Activated CD4-positive, alpha-beta T cell treated with anti-CD3 and anti-CD28 coated beads, Interleukin-2, amount 10 ng/mL, durations not matched to agents 24 days and 14 days (primary cell): ENCODE measurements around the gene ERP44. TPM values are rescaled to one million over a fixed set of nuclear protein-coding genes. Genes with fewer than 3 reads are reported as not detected.

Source experiments
- DNase-seq: peaks from one replicate; pipeline ENCODE4 v3.0.0; 2022
- H3K27ac Mint-ChIP-seq: one replicate; pipeline ENCODE4 v1.8.0; 2022; ENCODE audit warnings: mild to moderate bottlenecking, mixed read lengths
- H3K27me3 Mint-ChIP-seq: one replicate; pipeline ENCODE4 v1.8.0; 2022; ENCODE audit warnings: mixed read lengths
- H3K36me3 Mint-ChIP-seq: one replicate; pipeline ENCODE4 v1.8.0; 2022; ENCODE audit warnings: low read depth, mild to moderate bottlenecking, mixed read lengths
- H3K4me1 Mint-ChIP-seq: one replicate; pipeline ENCODE4 v1.8.0; 2021; ENCODE audit warnings: mixed read lengths
- H3K4me3 Mint-ChIP-seq: one replicate; pipeline ENCODE4 v1.8.0; 2022; ENCODE audit warnings: mild to moderate bottlenecking, moderate library complexity, mixed read lengths
- H3K9me3 Mint-ChIP-seq: one replicate; pipeline ENCODE4 v1.8.0; 2021; ENCODE audit warnings: mixed read lengths
- intact Hi-C: fragments of 100-400 bp; cut with micrococcal nuclease; formaldehyde crosslinking; loops from one replicate; pipeline ENCODE4 v1.15.1; 2023
- total RNA-seq: library from RNA; stranded (reverse); gene quantifications from 2 replicates; pipeline ENCODE4 v1.2.3, GENCODE V29; 2022

Gene ERP44
- total RNA-seq, 1 donor from 2014 or later = 16.4 TPM

GRCh38 chr9:99954819-99955218 lies 144.0 kb downstream of the ERP44 start:
- H3K27ac Mint-ChIP-seq = peak overlapping the region; percentile 1
- H3K27me3 Mint-ChIP-seq = no peaks in the 10 kb centered on the region
- peaks cover 10% of the 10 kb centered on the region for H3K4me1 Mint-ChIP-seq
- intact Hi-C loops = loop anchor here (1.0 to 5.0 kb wide), 3 partner anchors 48 to 143 kb away; partner anchors contain the start of gene STX17
- no peak for DNase-seq
- H3K4me3 Mint-ChIP-seq = no peak overlapping the region
- H3K36me3 Mint-ChIP-seq = peaks cover 22% of the 10 kb centered on the region
- no peaks in the 10 kb centered on the region for H3K9me3 Mint-ChIP-seq

GRCh38 chr9:99953861-99954507 lies 144.8 kb downstream of the ERP44 start:
- H3K27ac Mint-ChIP-seq = no peak overlapping the region
- no peaks in the 10 kb centered on the region for H3K9me3 Mint-ChIP-seq
- intact Hi-C loops = loop anchor here (2.0 kb wide), 1 partner anchor 129 kb away; no protein-coding TSS in a partner anchor
- H3K4me3 Mint-ChIP-seq = no peak overlapping the region
- H3K36me3 Mint-ChIP-seq = peaks cover 20% of the 10 kb centered on the region
- H3K4me1 Mint-ChIP-seq = peaks cover 10% of the 10 kb centered on the region
- no peaks in the 10 kb centered on the region for H3K27me3 Mint-ChIP-seq
- no peak for DNase-seq

- Mint-ChIP-seq H3K36me3 (peaks cover 17% of the 10 kb centered on the region), H3K4me1 (no peaks in the 10 kb centered on the region), H3K27ac (no peak overlapping the region), H3K27me3 (no peaks in the 10 kb centered on the region), H3K9me3 (no peaks in the 10 kb centered on the region), H3K4me3 (no peak overlapping the region)
- DNase-seq = no peak
- intact Hi-C loops = no loop called here
Measured at GRCh38 chr9:99948896-99949295, 149.9 kb downstream of the ERP44 start.

- H3K27ac Mint-ChIP-seq = no peak overlapping the region
- H3K36me3 Mint-ChIP-seq = peaks cover 17% of the 10 kb centered on the region
- intact Hi-C loops = no loop called here
- DNase-seq = no peak
- H3K4me3 Mint-ChIP-seq = no peak overlapping the region
- no peaks in the 10 kb centered on the region for H3K27me3 Mint-ChIP-seq
- H3K4me1 Mint-ChIP-seq = no peaks in the 10 kb centered on the region
- no peaks in the 10 kb centered on the region for H3K9me3 Mint-ChIP-seq
Measured at GRCh38 chr9:99948482-99948881, 150.3 kb downstream of the ERP44 start.

- intact Hi-C loops = no loop called here
- H3K27ac Mint-ChIP-seq = no peak overlapping the region
Measured at GRCh38 chr9:99947395-99947794, 151.4 kb downstream of the ERP44 start.

GRCh38 chr9:99936947-99937587 lies 161.7 kb downstream of the ERP44 start:
- Mint-ChIP-seq H3K4me3 (no peak overlapping the region), H3K27me3 (no peaks in the 10 kb centered on the region), H3K9me3 (peaks cover 5% of the 10 kb centered on the region), H3K4me1 (peaks cover 5% of the 10 kb centered on the region), H3K36me3 (peaks cover 31% of the 10 kb centered on the region), H3K27ac (no peak overlapping the region)
- intact Hi-C loops = no loop called here
- DNase-seq = no peak

More at GRCh38 chr9:99947395-99947794, 151.4 kb downstream of the ERP44 start:
- Mint-ChIP-seq H3K9me3 (no peaks in the 10 kb centered on the region), H3K27me3 (no peaks in the 10 kb centered on the region), H3K4me1 (no peaks in the 10 kb centered on the region), H3K36me3 (peaks cover 12% of the 10 kb centered on the region), H3K4me3 (no peak overlapping the region)
- DNase-seq = no peak

- peaks cover 36% of the 10 kb centered on the region for H3K36me3 Mint-ChIP-seq
- intact Hi-C loops = no loop called here
- no peak overlapping the region for H3K27ac Mint-ChIP-seq
- peaks cover 8% of the 10 kb centered on the region for H3K4me1 Mint-ChIP-seq
- H3K9me3 Mint-ChIP-seq = no peaks in the 10 kb centered on the region
- no peak for DNase-seq
- no peaks in the 10 kb centered on the region for H3K27me3 Mint-ChIP-seq
- no peak overlapping the region for H3K4me3 Mint-ChIP-seq
Measured at GRCh38 chr9:99931155-99931840, 167.5 kb downstream of the ERP44 start.

GRCh38 chr9:99929652-99930051 lies 169.1 kb downstream of the ERP44 start:
- Mint-ChIP-seq H3K4me3 (no peak overlapping the region), H3K9me3 (no peaks in the 10 kb centered on the region), H3K36me3 (peaks cover 44% of the 10 kb centered on the region), H3K27me3 (no peaks in the 10 kb centered on the region), H3K27ac (no peak overlapping the region), H3K4me1 (peaks cover 3% of the 10 kb centered on the region)
- intact Hi-C loops = no loop called here
- DNase-seq = no peak

Other genes with a start within 250 kb of the ERP44 start
- gene STX17, start 192.3 kb downstream of the ERP44 start, total RNA-seq = 20.9 and 26.5 TPM in 2 replicates
- 14.9 and 16.9 TPM in 2 replicates for gene INVS, start 243 bp upstream of the ERP44 start, total RNA-seq